NCI-H187 (cell line): ENCODE measurements around the gene CNOT4.

Experiments
- DNase-seq, 2 experiments: peaks; one replicate each; lab custom pipeline; 2025; lab: John Stamatoyannopoulos, UW

CNOT4 gene

GRCh38 chr7:135397689-135398088 is 112.2 kb downstream of the CNOT4 start:
- no peak for DNase-seq

DNA sequence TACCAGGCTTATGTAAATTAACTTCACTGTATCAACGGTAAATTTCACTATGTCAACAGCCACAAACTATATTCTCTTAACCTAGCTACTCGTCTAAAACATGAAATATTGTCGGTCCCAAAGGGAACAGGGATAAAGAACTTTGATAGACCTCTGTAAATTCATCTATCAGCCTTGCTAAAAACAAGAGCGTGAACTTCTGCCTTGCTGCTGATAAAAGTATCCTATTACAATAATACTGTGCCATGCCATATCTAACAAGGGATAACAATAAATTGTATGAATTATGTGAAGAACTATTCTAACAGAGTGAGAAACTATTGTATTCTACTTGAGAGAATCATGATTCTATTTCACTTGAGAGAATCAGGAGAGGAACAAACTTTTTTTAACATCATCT is 117.2 kb downstream of the CNOT4 start:
- no peak for DNase-seq

- no peak for DNase-seq
Observed at GRCh38 chr7:135391514-135391913, 118.4 kb downstream of the CNOT4 start.

DNA sequence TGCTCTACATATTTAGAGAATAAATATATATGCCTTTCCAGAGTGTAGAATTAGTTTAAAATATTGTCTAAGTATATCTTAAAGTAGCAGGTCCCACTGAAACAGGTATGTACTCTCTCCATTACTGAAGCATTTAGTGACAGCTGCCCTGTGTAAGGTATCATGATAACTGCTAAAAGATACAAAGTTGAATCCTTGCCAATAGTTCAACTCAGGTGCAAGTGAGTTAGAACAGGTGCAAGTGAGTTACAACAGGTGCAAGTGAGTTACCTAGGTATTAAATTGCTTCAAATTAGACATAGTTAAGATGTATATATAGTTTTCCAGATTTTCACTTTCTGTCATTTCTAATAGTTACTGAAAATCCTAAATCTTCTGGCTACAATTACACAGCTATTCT is 119.1 kb downstream of the CNOT4 start:
- no peak for DNase-seq

GRCh38 chr7:135389971-135390370 is 119.9 kb downstream of the CNOT4 start:
- DNase-seq, result no peak

DNA sequence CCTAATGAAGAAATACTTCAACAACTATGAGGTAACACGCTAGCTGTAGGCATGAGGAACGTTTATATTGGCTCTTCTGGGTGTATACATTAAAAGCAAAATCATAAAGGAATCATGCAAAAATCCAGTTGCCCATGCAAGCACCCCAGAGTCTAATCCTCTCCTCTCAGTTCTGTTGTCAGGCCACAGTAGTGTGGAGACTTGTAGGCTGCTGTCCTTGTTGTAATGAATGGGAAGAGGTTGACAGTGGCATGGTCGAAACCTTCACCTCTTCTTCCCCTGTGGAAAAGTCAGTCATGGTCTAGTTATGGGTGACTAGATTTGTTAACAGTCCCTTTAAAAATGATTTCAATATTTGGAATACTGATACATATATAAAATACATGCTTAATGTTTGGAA is 121.3 kb downstream of the CNOT4 start:
- DNase-seq, result no peak

GRCh38 chr7:135386776-135387175 is 123.1 kb downstream of the CNOT4 start:
- DNase-seq, result no peak

DNA sequence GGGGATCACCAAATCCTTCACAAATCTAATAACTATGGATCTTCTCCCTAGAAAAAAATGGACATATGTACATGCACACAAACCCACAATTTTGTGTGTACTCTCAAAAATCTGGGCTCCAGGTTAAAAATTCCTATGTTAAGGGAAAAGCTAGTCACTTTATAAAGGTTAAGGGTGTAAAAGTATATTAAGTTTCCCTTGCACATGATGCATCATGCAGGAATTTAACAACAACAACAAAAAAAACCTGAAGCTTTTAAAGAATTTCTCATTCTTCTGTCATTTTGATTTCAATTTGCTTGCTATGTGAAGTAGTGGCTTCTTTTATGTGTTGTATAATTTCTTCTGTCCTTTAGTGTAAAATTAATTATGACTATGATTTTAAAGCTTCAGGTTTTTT is 123.7 kb downstream of the CNOT4 start:
- no peak for DNase-seq

GRCh38 chr7:135385209-135385608 is 124.7 kb downstream of the CNOT4 start:
- no peak for DNase-seq

DNA sequence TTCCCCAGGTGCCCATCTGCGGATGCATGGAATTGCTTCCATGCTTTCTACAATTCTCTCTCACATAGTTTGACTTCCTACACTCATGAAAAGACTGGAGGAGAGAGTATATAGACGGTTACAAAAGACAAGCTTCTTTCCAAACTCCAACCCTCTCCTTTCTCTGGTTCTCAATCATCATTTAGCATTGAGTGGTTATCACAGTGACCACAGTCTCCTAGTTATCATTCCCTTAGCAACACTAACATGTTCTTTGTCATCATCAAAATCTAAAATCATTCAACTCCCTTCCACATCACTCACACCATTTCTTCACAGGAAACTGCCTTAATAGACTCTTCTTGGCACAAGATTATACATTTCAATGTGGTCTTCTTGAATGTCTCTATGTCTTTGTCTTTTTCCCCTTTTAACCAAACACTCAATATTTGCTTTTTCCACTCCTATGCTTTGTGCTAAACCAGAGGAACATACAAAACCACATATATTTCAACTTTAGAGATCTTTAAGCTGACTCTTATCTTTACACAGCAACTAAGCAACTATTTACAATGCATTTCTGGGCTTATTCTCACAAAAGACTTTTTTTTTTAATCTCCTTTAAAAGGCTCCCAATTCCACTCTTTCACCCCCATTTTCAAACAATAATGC is 126.3 kb downstream of the CNOT4 start:
- no peak for DNase-seq

- DNase-seq, result no peak
Observed at GRCh38 chr7:135382173-135382572, 127.7 kb downstream of the CNOT4 start.

DNA sequence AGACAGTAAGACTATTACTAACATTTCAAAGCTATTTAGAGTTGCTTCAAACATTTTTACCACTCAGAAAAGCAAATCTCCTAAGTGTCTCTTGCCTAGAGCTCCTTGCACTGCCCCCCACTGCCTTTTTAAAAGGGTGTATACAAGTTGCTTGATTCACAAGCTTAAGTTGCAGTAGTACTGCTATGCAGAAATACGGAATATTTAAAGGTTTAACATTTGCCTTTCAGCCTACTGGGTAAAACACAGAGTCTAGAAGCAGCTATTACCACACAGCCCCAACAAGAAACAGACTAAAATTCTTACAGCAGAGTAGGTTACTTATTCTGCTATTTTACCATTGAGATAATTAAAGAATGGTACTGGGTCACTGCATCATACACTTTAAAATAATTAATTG is 128.5 kb downstream of the CNOT4 start:
- DNase-seq, result no peak

- DNase-seq, result no peak
Observed at GRCh38 chr7:135380351-135380750, 129.6 kb downstream of the CNOT4 start.

DNA sequence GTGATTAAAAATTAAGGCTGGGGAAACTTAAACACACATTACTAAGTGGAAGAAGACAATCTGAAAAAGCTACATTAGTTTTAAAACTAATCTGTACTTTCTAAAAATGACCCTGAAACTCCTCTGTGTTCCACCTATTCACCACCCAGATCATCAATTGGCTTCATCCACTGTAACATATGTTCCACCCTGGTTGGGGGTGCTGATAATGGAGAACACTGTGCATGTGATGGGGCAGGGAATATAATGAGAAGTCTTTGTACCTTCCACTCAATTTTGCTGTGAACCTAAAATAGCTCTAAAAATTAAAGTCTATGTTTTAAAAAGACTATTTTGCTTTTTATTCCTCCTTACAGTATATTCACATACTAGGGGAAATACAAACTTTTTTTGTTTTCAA is 132.7 kb downstream of the CNOT4 start:
- DNase-seq, result no peak

DNA sequence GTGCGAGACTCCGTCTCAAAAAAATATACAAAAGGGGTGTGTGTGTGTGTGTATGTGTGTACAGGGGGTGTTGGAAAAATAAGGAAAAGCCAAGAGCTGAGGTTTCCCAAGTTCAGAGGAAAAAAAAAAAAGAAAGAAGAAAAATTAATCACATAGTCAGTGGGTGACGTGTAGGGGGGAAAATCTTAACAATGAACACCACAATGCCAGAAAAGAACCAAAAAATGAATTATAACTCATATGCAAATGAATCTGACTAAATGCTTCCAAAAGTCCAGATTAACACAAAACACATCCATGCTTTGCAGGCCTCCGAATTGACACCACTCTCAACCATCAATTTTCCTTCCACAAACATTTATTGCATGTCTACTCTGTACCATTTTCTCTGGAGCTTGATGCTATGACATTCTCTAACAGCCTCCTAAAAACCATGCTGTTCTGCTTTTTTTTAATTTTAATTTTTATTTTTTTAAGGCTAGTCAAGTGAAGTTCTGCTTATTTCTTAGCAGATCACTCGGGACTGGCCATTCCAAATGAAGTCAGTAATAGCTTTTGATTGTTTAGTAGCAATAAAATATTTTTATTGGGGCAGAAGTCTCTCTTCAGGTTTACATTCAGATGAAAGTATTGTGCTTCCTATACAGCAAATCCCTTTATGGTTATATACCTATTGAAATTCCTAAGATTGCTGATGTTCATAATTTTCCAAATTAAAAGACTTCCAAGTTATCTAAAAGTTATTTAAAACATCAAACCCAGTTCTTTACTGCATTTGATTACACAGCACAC is 133.8 kb downstream of the CNOT4 start:
- no peak for DNase-seq

DNA sequence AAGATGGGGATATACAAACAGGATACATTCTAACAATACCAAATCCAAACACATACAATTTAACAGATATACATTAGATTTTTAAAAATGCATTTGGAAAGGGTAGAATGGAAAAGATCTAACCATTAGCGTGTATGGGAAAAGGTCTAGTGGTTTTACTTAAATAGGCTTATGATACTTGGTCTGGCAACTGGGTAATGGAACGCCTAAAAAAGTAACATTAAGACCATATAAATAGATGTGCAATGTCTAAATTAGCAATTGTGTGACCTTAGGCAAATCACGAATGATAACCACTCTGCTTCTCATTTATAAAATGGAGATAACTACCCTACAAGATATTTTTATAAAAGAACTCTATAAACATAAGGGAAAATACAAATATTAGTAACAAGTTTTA is 135.2 kb downstream of the CNOT4 start:
- no peak for DNase-seq

DNA sequence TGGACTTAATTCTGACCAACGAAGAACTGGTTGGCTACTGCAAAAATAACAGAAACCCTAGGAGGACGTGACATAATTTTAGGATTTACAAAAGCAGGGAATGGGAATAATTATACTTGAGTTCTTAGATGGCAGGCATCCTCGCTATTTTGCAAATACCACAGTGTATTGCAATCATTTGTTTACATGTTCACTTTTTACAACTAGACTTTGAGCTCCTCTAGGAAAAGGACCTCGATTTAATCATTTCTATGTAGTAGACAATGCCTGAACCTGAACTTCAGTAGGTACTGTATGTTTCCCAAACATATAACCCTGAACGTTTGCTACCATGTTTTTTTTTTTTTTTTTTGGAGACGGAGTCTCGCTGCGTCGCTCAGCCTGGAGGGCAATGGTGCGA is 137.7 kb downstream of the CNOT4 start:
- DNase-seq, result no peak

- no peak for DNase-seq
Observed at GRCh38 chr7:135370656-135371055, 139.2 kb downstream of the CNOT4 start.

DNA sequence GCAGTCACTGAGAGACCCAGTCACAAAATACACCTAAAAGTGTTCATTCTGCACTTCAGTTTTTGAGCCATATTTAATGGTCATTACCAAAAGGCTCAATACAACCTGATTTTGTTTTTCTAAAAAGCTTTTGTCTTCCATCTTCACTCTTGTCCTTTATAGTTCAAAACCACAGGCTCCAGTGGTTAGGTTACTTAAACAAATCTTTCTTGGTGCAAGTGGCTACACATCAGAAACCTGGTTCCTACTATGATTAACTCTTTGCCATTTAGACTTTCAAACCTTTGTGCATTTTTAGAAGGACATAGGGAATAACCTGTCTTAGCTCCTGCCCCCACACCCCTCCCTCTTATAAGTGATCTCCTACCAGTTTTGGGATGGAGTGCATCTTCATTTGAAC is 140.5 kb downstream of the CNOT4 start:
- no peak for DNase-seq

DNA sequence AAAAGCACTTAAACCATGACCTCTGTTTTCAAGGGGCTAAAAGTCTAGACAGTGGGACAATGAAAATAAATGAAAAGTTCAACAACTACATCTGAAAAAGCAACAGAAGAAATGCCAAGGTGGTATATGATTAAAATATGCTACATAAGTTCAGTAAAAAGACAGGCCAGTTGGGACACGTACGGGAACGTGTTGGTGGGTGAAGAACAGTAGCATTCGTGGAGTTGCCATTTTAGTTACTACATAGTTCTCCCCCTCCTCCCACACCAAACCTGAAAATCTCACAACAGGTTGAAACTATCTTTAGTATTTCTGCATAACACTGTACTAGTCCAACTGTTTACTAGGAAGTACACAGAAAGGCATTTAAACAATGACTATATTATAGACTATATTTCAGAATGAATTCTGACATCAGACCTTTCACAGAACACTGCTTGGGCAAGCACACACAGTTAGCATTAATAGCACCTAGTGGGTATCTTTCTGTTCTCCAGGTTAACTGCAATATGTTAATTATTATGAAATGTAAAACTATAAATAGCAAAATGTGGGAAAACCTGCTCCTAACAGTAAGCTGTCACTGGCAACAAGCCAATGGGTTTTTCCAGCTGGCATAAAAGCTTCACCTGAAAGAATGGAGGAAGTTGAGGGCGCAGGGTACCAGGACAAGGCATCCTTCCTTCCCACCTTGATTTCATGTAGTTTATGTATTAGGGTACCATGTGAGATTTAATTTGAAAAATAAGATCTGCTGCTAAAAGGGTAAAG is 141.3 kb downstream of the CNOT4 start:
- DNase-seq, result no peak

DNA sequence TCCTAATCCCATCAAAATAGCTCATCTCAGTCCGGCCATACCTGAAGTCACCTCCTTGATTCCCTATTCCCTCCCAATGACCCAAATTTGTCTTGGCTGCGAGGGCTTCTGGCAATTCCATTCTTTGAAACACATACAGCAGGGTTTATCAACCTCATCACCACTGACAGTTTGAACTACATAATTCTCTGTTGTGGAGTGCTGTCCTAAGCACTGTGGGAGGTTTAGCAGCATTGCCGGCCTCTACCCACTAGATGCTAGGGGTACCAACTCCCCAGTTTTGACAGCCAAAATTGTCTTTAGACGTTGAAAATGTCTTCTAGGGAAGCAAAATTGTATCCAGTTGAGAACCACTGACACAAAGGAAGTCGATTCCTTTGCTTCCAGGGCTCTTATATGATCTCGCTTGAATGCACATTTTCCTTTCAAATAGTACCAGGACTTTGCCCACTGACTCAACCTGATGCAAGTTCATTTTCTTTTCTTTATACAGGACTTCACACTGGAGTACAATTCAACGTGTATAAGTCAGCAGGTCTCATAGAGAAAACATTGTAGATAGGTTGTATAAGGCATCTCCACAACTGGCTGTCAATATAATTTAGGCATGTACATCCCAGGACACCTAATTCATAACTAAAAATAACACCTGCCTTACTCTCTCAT is 142.9 kb downstream of the CNOT4 start:
- no peak for DNase-seq

DNA sequence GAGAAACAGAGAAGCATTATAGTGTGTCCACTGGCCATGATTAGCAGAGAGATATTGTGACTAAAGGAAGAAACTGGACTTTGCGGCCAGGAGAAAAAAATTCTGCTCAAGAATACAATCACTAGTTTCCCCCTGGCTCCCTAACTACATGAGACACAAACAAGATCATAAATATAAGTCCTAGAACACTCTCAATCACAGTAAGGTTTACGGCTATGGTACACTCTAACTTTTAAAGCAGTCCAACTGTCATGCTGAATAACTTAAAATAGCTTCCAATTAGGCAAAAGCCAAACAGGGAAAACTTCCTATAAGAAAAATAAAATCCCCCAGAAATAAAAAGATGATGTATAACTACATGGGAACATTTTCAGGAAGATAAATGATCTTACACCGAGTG is 144.2 kb downstream of the CNOT4 start:
- DNase-seq, result no peak

DNA sequence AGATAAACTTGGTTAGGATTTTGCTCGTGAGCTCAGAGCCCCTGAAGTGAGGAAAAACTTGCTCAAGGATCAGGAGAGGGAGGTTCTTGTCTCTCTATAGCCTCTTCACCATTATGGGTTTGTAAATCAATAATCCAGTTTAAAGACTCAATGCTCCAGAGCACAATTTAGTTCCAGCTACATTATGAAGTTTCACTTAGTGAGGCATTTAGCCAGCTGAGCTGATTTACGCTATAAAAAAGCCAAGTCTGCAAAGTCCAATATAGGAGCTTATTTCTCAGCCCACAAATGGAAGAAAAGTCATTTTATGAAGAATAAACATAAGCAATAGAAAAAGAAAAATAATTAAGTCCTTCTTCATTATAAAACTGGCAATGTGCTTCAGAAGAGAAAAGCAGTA is 145.7 kb downstream of the CNOT4 start:
- DNase-seq, result no peak
